ENCODE results near the gene MYRIP.
"Not testable (repeated sequence)": the region's sequence is repeated elsewhere in the genome, so short reads cannot be mapped to it uniquely, and the experiment has no call there.

MYRIP gene

DNA sequence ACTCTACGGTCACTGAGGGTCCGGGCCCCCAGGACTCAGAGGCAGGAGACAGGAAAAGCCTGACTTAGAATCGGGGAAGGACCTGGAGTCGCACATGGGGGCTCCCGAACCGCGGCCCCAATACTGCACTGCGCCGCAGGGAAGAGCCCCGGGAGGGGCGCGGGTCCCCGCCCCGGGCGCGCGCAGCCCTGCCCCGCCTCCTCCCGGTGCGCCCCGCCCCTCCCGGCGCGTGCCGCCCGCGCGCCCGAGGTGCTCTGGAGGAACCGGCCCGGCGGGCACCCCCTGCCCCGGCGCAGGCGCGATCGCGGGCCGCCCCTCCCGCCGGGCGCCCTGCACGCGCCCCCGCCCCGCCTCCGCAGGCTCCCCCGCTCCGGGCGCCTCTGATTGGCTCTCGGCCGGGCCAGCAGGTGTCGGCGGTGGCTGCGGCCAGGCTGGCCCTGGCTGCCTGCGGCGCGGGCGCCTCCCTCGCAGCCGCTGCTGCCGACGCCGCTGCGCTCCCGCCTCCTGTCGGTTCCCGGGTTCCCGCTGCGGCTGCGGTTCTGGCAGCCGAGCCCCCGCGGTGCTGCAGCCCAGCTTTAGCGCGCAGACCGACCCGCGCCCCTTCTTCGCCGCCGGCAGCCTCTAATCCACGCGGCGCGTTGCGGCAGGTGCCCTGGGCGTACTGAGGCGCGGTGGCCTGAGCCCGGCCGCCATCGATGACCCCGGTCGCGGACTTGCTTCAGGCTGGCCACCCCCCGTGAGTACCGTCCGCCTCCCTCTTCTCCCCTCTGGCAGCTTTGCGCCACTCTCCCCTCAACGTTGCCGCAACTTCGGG, at the start of gene MYRIP:
Gene MYRIP, plus strand, starts transcription at position 429 of the 814 bp plus-strand sequence. CDS start 91,208 bp downstream, outside the sequence.
- DNase-seq (ENCODE audit: low read depth) = no peak

- DNase-seq (ENCODE audit: low read depth) = no peak
These were observed 49.1 kb upstream of the MYRIP start for GRCh38 chr3:39760325-39760724.

- DNase-seq (ENCODE audit: low read depth) = no peak
These were observed 46.8 kb upstream of the MYRIP start for GRCh38 chr3:39762537-39763070.

DNA sequence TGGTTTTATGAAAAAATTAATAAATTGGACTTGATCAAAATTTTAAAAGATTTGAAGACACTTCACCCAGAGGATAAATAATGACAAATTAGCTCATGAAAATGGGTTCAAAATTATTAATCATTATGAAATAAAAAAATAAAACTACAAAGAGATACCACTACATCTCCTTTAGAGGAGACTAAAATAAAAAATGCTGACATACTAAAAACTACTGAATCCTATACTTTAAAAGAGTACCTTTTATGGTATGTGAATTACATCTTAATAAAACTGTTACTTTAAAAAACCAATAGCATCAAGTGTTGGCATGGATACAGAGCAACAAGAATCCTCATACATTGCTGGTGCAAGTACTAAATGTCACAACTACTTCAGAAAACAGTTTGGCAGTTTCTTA, 46.0 kb upstream of the MYRIP start:
- DNase-seq (ENCODE audit: low read depth) = no peak

DNA sequence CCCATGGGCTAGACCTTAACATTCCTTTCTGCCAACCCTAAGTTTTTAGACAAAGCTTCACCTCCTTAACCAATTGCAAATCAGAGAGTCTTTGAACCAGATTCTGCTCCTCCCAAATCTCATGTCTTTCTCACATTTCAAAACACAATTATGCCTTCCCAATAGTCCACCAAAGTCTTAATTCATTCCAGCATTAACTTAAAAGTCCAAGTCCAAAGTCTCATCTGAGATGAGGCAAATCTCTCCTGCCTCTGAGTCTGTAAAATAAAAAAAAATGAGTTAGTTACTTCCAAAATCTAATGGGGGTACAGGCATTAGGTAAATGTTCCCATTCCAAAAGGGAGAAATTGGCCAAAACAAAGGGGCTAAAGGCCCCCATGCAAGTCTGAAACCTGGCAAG, 43.8 kb upstream of the MYRIP start:
- no peak for DNase-seq (ENCODE audit: low read depth)

DNA sequence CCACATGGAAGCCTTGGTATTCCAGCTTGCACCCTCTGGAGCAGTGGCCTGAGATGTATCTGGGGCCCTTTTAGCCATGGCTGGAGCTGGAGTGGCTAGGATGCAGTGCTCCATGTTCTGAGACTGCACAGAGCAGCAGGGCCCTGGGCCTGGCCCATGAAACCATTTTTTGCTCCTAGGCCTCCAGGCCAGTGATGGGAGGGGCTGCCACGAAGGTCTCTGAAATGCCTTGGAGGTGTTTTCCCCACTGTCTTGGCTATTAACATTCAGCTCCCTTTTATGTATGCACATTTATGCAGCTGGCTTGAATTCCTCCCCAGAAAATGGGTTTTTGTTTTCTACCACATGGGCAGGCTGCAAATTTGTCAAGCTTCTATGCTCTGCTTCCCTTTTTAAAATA, 43.0 kb upstream of the MYRIP start:
- no peak for DNase-seq (ENCODE audit: low read depth)

GRCh38 chr3:39766909-39767308, 42.5 kb upstream of the MYRIP start:
- not testable (repeated sequence) for DNase-seq (ENCODE audit: low read depth)

DNA sequence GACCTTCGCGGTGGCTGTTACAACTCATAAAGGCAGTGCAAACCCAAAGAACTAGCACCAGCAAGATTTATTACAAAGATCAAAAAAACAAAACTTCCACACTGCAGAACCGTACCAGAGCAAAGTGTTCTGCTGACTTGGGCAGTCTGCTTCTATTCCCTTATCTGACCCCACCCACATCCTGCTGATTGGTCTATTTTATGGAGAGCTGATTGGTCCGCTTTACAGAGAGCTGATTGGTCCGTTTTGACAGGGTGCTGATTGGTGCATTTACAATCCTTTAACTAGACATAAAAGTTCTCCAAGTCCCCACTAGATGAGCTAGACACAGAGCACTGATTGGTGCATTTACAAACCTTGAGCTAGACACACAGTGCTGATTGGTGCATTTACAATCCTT, 31.2 kb upstream of the MYRIP start:
- DNase-seq (ENCODE audit: low read depth) = not testable (repeated sequence)

DNA sequence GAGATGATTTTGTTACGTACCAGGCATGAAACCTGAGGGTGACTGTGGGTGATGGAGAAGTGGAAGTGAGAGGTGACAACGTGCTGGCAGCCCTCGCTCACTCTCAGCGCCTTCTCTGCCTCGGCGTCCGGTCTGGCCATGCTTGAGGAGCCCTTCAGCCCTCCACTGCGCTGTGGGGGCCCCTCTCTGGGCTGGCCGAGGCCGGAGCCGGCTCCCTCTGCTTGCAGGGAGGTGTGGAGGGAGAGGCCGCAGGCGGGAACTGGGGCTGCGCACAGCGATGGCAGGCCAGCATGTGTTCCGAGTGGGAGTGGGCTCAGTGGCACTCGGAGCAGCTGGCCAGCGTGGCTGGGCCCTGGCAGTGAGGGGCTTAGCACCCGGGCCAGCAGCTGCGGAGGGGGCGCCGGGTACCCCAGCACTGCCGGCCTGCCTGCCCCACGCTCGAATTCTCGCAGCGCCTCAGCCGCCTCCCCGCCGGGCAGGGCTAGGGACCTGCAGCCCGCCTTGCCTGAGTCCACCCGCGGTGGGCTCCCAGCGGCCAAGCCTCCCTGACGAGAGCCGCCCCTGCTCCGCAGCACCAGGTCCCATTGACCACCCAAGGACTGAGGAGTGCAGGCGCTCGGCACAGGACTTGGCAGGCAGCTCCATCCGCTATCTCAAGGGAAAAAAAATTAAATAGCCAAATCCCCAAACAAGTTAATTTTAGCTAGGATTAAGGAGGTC, 29.7 kb upstream of the MYRIP start:
- DNase-seq (ENCODE audit: low read depth) = no peak

DNA sequence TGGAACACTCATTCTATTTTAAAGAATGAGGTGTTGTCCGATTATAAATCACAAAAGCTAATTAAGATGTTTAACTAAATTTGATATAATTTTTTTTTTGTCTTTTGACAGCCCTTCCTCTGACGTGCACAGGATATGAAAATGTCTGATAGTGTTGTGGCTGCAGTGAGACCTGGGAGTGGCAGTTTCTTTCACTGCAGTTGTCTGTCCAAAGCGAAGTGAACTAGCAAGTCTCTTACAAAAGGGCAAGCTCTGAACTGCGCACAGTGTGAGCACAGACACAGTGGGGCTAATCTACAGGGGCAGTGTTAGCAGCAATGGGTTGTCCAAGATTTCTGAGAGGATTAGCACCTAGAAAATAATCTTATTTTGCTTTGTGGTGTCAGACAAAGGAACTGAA, 29.1 kb upstream of the MYRIP start:
- no peak for DNase-seq (ENCODE audit: low read depth)

DNA sequence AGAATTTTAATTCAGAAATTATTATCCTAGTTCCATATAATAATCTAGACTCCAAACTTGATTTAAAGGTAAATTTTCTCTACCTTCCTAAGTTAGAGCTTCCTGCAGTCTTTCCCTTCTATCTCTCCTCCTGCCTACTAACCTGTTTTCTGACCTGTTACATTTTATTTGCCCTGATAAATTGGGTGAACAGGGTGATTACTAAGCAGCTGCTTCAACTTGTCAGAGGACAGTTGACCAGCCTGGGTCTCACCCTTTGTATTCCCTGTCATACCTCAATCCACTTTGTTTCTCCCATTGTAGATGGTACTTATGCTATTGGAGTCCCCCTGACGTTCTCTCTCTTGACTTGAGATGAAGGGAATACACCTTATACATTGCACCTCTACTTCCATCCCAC, 28.4 kb upstream of the MYRIP start:
- no peak for DNase-seq (ENCODE audit: low read depth)

- DNase-seq (ENCODE audit: low read depth) = no peak
These were observed 27.8 kb upstream of the MYRIP start for GRCh38 chr3:39781632-39782031.

- DNase-seq (ENCODE audit: low read depth) = no peak
These were observed 25.7 kb upstream of the MYRIP start for GRCh38 chr3:39783680-39784079.

- no peak for DNase-seq (ENCODE audit: low read depth)
These were observed 24.5 kb upstream of the MYRIP start for GRCh38 chr3:39784922-39785321.

DNA sequence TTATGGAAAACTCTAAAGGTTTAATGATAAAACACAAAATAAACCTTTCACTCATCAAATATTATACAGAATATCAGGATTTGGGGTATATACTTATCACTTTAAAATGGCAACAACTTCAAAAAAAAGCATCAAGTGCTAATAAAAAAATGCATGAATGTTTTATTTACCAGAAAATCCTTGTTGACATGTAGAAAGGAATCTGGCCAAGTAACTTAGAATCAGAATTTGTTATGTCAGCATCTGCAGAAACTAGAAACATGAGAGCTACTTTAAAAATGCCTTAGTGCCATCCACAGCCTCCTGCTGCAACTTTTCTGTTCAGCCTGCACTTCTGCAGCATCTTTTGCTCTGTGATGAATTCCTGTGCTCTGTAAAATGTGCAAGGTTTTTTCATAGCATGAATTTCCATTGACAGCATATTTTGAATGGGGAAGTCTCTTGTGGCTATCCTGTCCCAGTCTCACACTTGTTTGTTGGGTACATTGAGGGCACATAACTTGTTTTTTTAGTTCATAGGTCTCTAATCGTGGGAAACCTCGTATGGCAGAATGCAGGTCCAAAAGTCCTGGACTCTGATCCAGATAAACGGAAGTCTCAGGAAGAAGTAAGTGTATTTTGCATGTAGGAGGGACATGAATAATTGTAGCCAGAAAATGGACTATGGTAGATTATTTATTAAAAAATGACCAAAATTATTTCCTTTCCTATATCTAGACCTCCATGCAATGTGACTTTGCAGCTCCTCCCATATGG, 21.1 kb upstream of the MYRIP start:
- no peak for DNase-seq (ENCODE audit: low read depth)

GRCh38 chr3:39791603-39792002, 17.8 kb upstream of the MYRIP start:
- no peak for DNase-seq (ENCODE audit: low read depth)

DNA sequence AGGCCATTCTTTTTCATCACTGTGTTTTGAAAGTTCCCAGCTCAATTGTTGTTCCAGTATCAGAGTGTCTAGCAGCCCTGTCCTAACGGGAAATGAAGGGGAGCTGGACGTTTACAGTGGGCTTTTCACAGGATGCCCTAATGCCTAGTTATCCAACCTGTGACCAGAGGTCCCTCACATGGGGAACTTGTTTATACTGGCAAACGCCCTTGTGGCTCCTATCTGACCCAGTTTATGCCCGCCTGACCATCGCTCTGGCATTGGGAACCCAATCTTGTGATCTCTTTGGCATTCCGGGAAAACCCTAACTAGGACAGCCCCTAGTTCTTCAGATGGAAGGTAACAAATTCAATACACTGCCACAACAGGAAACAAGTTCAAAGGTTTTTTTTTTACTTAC, 14.5 kb upstream of the MYRIP start:
- no peak for DNase-seq (ENCODE audit: low read depth)

GRCh38 chr3:39801216-39801615, 8.2 kb upstream of the MYRIP start:
- no peak for DNase-seq (ENCODE audit: low read depth)

- not testable (repeated sequence) for DNase-seq (ENCODE audit: low read depth)
These were observed 6.9 kb upstream of the MYRIP start for GRCh38 chr3:39802486-39802885.

- no peak for DNase-seq (ENCODE audit: low read depth)
These were observed 5.5 kb upstream of the MYRIP start for GRCh38 chr3:39803956-39804355.

DNA sequence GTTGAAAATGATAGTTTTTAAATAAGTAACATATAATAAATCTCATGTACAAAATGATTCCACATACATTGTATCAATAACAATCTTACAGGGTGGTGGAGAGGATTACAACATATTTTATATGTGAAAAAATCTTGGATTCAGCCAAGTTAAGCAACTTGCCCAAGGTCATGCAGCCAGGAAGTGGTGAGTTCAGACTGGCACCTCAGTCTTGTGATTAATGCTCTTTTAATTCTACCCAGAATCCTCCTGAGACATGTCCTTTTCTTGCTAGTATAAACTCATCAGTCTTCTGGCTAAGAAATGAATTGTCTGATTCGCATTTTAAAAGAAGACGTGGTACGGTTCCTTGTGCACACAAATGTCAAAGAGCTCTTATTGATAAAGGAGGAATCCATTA, 4.5 kb upstream of the MYRIP start:
- no peak for DNase-seq (ENCODE audit: low read depth)

GRCh38 chr3:39805650-39806049, 3.8 kb upstream of the MYRIP start:
- no peak for DNase-seq (ENCODE audit: low read depth)

DNA sequence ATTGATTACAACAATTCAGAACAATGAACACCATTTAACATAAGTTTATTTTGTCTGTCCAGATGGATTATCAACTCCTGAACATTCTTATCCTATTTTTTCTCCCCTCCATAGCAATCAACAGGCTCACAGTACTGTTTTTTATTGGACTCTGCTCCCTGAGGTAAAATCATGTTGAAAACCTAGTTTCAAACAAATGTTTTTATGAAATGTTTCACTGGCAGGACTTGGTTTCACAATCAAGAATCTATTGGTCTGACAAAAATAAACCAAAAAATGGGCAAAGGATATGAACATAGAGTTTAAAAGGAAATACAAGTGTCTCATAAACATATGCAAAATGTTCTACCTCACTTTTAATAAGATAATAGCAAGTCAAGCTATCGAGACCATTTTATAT, 2.6 kb upstream of the MYRIP start:
- no peak for DNase-seq (ENCODE audit: low read depth)

Measured in T-helper 22 cell (primary cell).